Raji (cell line): Measurements from ENCODE around the gene GPC6.

Source experiments
- POLR2A ChIP-seq: IDR thresholded peaks from 2 replicates; pipeline ENCODE4 v1.6.1; 2011; ENCODE audit warnings: low read depth, low read length, control low read depth; ENCODE audit not compliant: insufficient read depth

Gene GPC6

GRCh38 chr13:93226623-93227279, at the start of gene GPC6:
Gene GPC6, plus strand, starts transcription at chr13:93226807.
- TF ChIP-seq POLR2A, result no peak

GRCh38 chr13:93180356-93180969, 46.1 kb upstream of the GPC6 start:
- TF ChIP-seq POLR2A, result no peak

GRCh38 chr13:93182406-93182805, 44.2 kb upstream of the GPC6 start:
- no peak for TF ChIP-seq POLR2A

GRCh38 chr13:93183302-93183701, 43.3 kb upstream of the GPC6 start:
- no peak for TF ChIP-seq POLR2A

GRCh38 chr13:93190006-93190405, 36.6 kb upstream of the GPC6 start:
- no peak for TF ChIP-seq POLR2A

GRCh38 chr13:93193682-93194081, 32.9 kb upstream of the GPC6 start:
- no peak for TF ChIP-seq POLR2A

GRCh38 chr13:93199856-93200255, 26.8 kb upstream of the GPC6 start:
- TF ChIP-seq POLR2A, result no peak

- TF ChIP-seq POLR2A, result no peak
These were observed 26.0 kb upstream of the GPC6 start for GRCh38 chr13:93200626-93201025.

GRCh38 chr13:93201992-93202558, 24.5 kb upstream of the GPC6 start:
- no peak for TF ChIP-seq POLR2A

- no peak for TF ChIP-seq POLR2A
These were observed 10.5 kb upstream of the GPC6 start for GRCh38 chr13:93216122-93216521.

GRCh38 chr13:93217721-93218261, 8.8 kb upstream of the GPC6 start:
- no peak for TF ChIP-seq POLR2A

GRCh38 chr13:93218583-93218982, 8.0 kb upstream of the GPC6 start:
- TF ChIP-seq POLR2A, result no peak

- no peak for TF ChIP-seq POLR2A
These were observed 6.5 kb upstream of the GPC6 start for GRCh38 chr13:93220073-93220472.

- TF ChIP-seq POLR2A, result no peak
These were observed 3.6 kb upstream of the GPC6 start for GRCh38 chr13:93222976-93223375.

GRCh38 chr13:93224535-93224934, 2.1 kb upstream of the GPC6 start:
- TF ChIP-seq POLR2A, result no peak

GRCh38 chr13:93225610-93226009, 997 bp upstream of the GPC6 start:
- TF ChIP-seq POLR2A, result no peak
